ENCODE results near the gene FAM9C. TPM values are rescaled to one million over a fixed set of nuclear protein-coding genes. Genes with fewer than 3 reads are reported as not detected.

FAM9C gene
- total and polyA plus RNA-seq, 11 donors, result 0.20 to 2.6 (median 0.34) TPM; not detected in 5

GRCh38 chrX:12987340-12987739, 57.1 kb downstream of the FAM9C start:
- H3K36me3 ChIP-seq, result no peaks in the 10 kb centered on the region
- TF ChIP-seq CTCF (IDR thresholded peaks at IDR 0.05) (no peak), POLR2A (IDR thresholded peaks at IDR 0.05) (no peak)
- 79 to 96% (median 86%) methylated on average over 6 of the region's 6 CpGs for WGBS, 4 donors
- H3K27me3 ChIP-seq, result peaks cover 0 to 16% (median 0%) of the 10 kb centered on the region in 9 donors
- ATAC-seq (no peak), DNase-seq (no peak)
- no peak overlapping the region for H3K4me3 ChIP-seq
- no peaks in the 10 kb centered on the region for H3K9me3 ChIP-seq
- H3K27ac ChIP-seq, result no peak overlapping the region
- intact Hi-C loops (cut with DNase I), result no loop called here
- peaks cover 0 to 36% (median 8%) of the 10 kb centered on the region in 12 donors for H3K4me1 ChIP-seq

GRCh38 chrX:12986886-12987285, 57.5 kb downstream of the FAM9C start:
- TF ChIP-seq POLR2A (IDR thresholded peaks at IDR 0.05) (no peak), CTCF (IDR thresholded peaks at IDR 0.05) (no peak)
- no peak for ATAC-seq
- H3K4me1 ChIP-seq, result peaks cover 0 to 41% (median 8%) of the 10 kb centered on the region in 12 donors
- no peak overlapping the region for H3K4me3 ChIP-seq
- intact Hi-C loops (cut with DNase I), result no loop called here
- no peak overlapping the region for H3K27ac ChIP-seq
- DNase-seq, result no peak
- 49 to 72% (median 70%) methylated on average over 2 of the region's 2 CpGs for WGBS, 4 donors
- H3K36me3 ChIP-seq, result no peaks in the 10 kb centered on the region
- H3K9me3 ChIP-seq, result no peaks in the 10 kb centered on the region
- peaks cover 0 to 16% (median 0%) of the 10 kb centered on the region in 9 donors for H3K27me3 ChIP-seq

GRCh38 chrX:12986164-12986779, 58.1 kb downstream of the FAM9C start:
- no peak for TF ChIP-seq CTCF (IDR thresholded peaks at IDR 0.05)
- TF ChIP-seq POLR2A (IDR thresholded peaks at IDR 0.05), result no peak
- intact Hi-C loops (cut with DNase I), result no loop called here
- Histone ChIP-seq H3K27ac (peak overlapping the region in 1 of 12 donors; percentile 38), H3K36me3 (no peaks in the 10 kb centered on the region), H3K9me3 (no peaks in the 10 kb centered on the region), H3K4me3 (no peak overlapping the region), H3K4me1 (peaks cover 0 to 47% (median 8%) of the 10 kb centered on the region in 12 donors), H3K27me3 (peaks cover 0 to 17% (median 0%) of the 10 kb centered on the region in 9 donors)
- ATAC-seq, result no peak
- no peak for DNase-seq
- WGBS, 4 donors, result 71 to 93% (median 83%) methylated on average over 4 of the region's 4 CpGs

Other genes with a start within 250 kb of the FAM9C start
- 1 to 10 TPM in 3 of 9 donors, under 1 TPM in 5, not detected in 1; 0.07 to 6.7 (median 0.69) TPM for gene TLR7, start 177.5 kb downstream of the FAM9C start, total RNA-seq
- under 1 TPM; 0.04 to 0.08 TPM for gene TLR7, start 177.5 kb downstream of the FAM9C start, polyA plus RNA-seq
- 1 to 10 TPM in 3 of 9 donors, under 1 TPM in 6; 0.19 to 9.7 (median 0.58) TPM for gene TLR8, start 138.0 kb downstream of the FAM9C start, total RNA-seq
- gene TLR8, start 138.0 kb downstream of the FAM9C start, polyA plus RNA-seq, result under 1 TPM; 0.04 to 0.35 TPM
- 1,000 to 10,000 TPM in 4 of 9 donors, 100 to 1,000 TPM in 5; 689 to 3,543 (median 935) TPM for gene TMSB4X, start 69.5 kb downstream of the FAM9C start, total RNA-seq
- 1,000 to 10,000 TPM; 1,893 to 1,976 TPM for gene TMSB4X, start 69.5 kb downstream of the FAM9C start, polyA plus RNA-seq

Measured in heart left ventricle (tissue), 16 donors.